ENCODE measurements around the gene TNFRSF1B. TPM values are rescaled to one million over a fixed set of nuclear protein-coding genes. Genes with fewer than 3 reads are reported as not detected.

Gene TNFRSF1B
- 100 to 1,000 TPM; 187 to 193 TPM for total RNA-seq

GRCh38 chr1:12166834-12167492, at the start of gene TNFRSF1B:
TNFRSF1B (plus strand) TSS chr1:12166991; CDS start chr1:12167092, 101 bp downstream.
- Mint-ChIP-seq H3K9me3 (peaks cover 4% of the 10 kb centered on the region), H3K27me3 (no peaks in the 10 kb centered on the region), H3K27ac (peak within 1 kb of the TSS; percentile 100)

GRCh38 chr1:12121212-12122003, 45.4 kb upstream of the TNFRSF1B start:
- peaks cover 4% of the 10 kb centered on the region for H3K9me3 Mint-ChIP-seq

More at GRCh38 chr1:12166834-12167492, at the start of gene TNFRSF1B:
- Mint-ChIP-seq H3K4me1 (peaks cover 63% of the 10 kb centered on the region), H3K4me3 (peak within 1 kb of the TSS; percentile 100), H3K36me3 (peaks cover 40% of the 10 kb centered on the region)
- DNase-seq, result peak; percentile 86

GRCh38 chr1:12123172-12123571, 43.6 kb upstream of the TNFRSF1B start:
- Mint-ChIP-seq H3K4me1 (peaks cover 51% of the 10 kb centered on the region), H3K27ac (no peak overlapping the region), H3K9me3 (peaks cover 4% of the 10 kb centered on the region), H3K4me3 (no peak overlapping the region), H3K36me3 (no peaks in the 10 kb centered on the region), H3K27me3 (peaks cover 4% of the 10 kb centered on the region)
- DNase-seq, result no peak

More at GRCh38 chr1:12121212-12122003, 45.4 kb upstream of the TNFRSF1B start:
- Mint-ChIP-seq H3K4me3 (no peak overlapping the region), H3K4me1 (peaks cover 33% of the 10 kb centered on the region), H3K27me3 (peaks cover 4% of the 10 kb centered on the region), H3K36me3 (no peaks in the 10 kb centered on the region), H3K27ac (no peak overlapping the region)
- DNase-seq, result no peak

GRCh38 chr1:12124693-12125421, 41.9 kb upstream of the TNFRSF1B start:
- peak overlapping the region; percentile 72 for H3K27ac Mint-ChIP-seq
- no peak overlapping the region for H3K4me3 Mint-ChIP-seq
- H3K9me3 Mint-ChIP-seq, result peaks cover 4% of the 10 kb centered on the region
- H3K4me1 Mint-ChIP-seq, result peaks cover 59% of the 10 kb centered on the region
- DNase-seq, result peak; percentile 72
- H3K27me3 Mint-ChIP-seq, result peaks cover 4% of the 10 kb centered on the region
- H3K36me3 Mint-ChIP-seq, result no peaks in the 10 kb centered on the region

GRCh38 chr1:12125422-12126355, 41.1 kb upstream of the TNFRSF1B start:
- no peaks in the 10 kb centered on the region for H3K9me3 Mint-ChIP-seq
- H3K36me3 Mint-ChIP-seq, result no peaks in the 10 kb centered on the region
- no peak overlapping the region for H3K4me3 Mint-ChIP-seq
- H3K27me3 Mint-ChIP-seq, result peaks cover 4% of the 10 kb centered on the region
- peak overlapping the region; percentile 96 for H3K27ac Mint-ChIP-seq
- peaks cover 57% of the 10 kb centered on the region for H3K4me1 Mint-ChIP-seq
- DNase-seq, result no peak

GRCh38 chr1:12126781-12127180, 40.0 kb upstream of the TNFRSF1B start:
- Mint-ChIP-seq H3K4me3 (no peak overlapping the region), H3K27ac (peak overlapping the region; percentile 96), H3K9me3 (no peaks in the 10 kb centered on the region), H3K4me1 (peaks cover 47% of the 10 kb centered on the region), H3K36me3 (no peaks in the 10 kb centered on the region), H3K27me3 (peaks cover 2% of the 10 kb centered on the region)
- DNase-seq, result no peak

- no peaks in the 10 kb centered on the region for H3K36me3 Mint-ChIP-seq
- H3K9me3 Mint-ChIP-seq, result no peaks in the 10 kb centered on the region
- peaks cover 47% of the 10 kb centered on the region for H3K4me1 Mint-ChIP-seq
- peak overlapping the region; percentile 96 for H3K27ac Mint-ChIP-seq
- no peaks in the 10 kb centered on the region for H3K27me3 Mint-ChIP-seq
- peak; percentile 69 for DNase-seq
- peak overlapping the region; percentile 60 for H3K4me3 Mint-ChIP-seq
Measured at GRCh38 chr1:12127206-12127810, 39.5 kb upstream of the TNFRSF1B start.

GRCh38 chr1:12128120-12128519, 38.7 kb upstream of the TNFRSF1B start:
- Mint-ChIP-seq H3K27me3 (no peaks in the 10 kb centered on the region), H3K9me3 (no peaks in the 10 kb centered on the region), H3K36me3 (no peaks in the 10 kb centered on the region), H3K27ac (peak overlapping the region; percentile 96), H3K4me1 (peaks cover 55% of the 10 kb centered on the region), H3K4me3 (peak overlapping the region; percentile 60)
- DNase-seq, result no peak

GRCh38 chr1:12129624-12130023, 37.2 kb upstream of the TNFRSF1B start:
- H3K36me3 Mint-ChIP-seq, result no peaks in the 10 kb centered on the region
- no peaks in the 10 kb centered on the region for H3K27me3 Mint-ChIP-seq
- H3K4me3 Mint-ChIP-seq, result no peak overlapping the region
- DNase-seq, result no peak
- no peaks in the 10 kb centered on the region for H3K9me3 Mint-ChIP-seq
- peaks cover 63% of the 10 kb centered on the region for H3K4me1 Mint-ChIP-seq
- H3K27ac Mint-ChIP-seq, result peak overlapping the region; percentile 30

GRCh38 chr1:12130466-12131130, 36.2 kb upstream of the TNFRSF1B start:
- no peaks in the 10 kb centered on the region for H3K9me3 Mint-ChIP-seq
- no peak overlapping the region for H3K27ac Mint-ChIP-seq
- H3K4me3 Mint-ChIP-seq, result no peak overlapping the region
- H3K27me3 Mint-ChIP-seq, result no peaks in the 10 kb centered on the region
- peaks cover 54% of the 10 kb centered on the region for H3K4me1 Mint-ChIP-seq
- DNase-seq, result no peak
- H3K36me3 Mint-ChIP-seq, result no peaks in the 10 kb centered on the region

- no peaks in the 10 kb centered on the region for H3K9me3 Mint-ChIP-seq
- H3K27me3 Mint-ChIP-seq, result no peaks in the 10 kb centered on the region
- no peaks in the 10 kb centered on the region for H3K36me3 Mint-ChIP-seq
- H3K4me1 Mint-ChIP-seq, result peaks cover 41% of the 10 kb centered on the region
- H3K27ac Mint-ChIP-seq, result peak overlapping the region; percentile 86
- DNase-seq, result no peak
- H3K4me3 Mint-ChIP-seq, result no peak overlapping the region
Measured at GRCh38 chr1:12132078-12132477, 34.7 kb upstream of the TNFRSF1B start.

GRCh38 chr1:12134716-12135115, 32.1 kb upstream of the TNFRSF1B start:
- no peak overlapping the region for H3K27ac Mint-ChIP-seq
- peaks cover 22% of the 10 kb centered on the region for H3K4me1 Mint-ChIP-seq
- no peak for DNase-seq
- H3K36me3 Mint-ChIP-seq, result no peaks in the 10 kb centered on the region
- no peaks in the 10 kb centered on the region for H3K27me3 Mint-ChIP-seq
- H3K9me3 Mint-ChIP-seq, result no peaks in the 10 kb centered on the region
- no peak overlapping the region for H3K4me3 Mint-ChIP-seq

- no peaks in the 10 kb centered on the region for H3K9me3 Mint-ChIP-seq
- no peak for DNase-seq
- H3K27me3 Mint-ChIP-seq, result no peaks in the 10 kb centered on the region
- peaks cover 22% of the 10 kb centered on the region for H3K4me1 Mint-ChIP-seq
- no peak overlapping the region for H3K4me3 Mint-ChIP-seq
- H3K27ac Mint-ChIP-seq, result no peak overlapping the region
- no peaks in the 10 kb centered on the region for H3K36me3 Mint-ChIP-seq
Measured at GRCh38 chr1:12135612-12136011, 31.2 kb upstream of the TNFRSF1B start.

Data from activated naive CD8-positive, alpha-beta T cell treated with anti-CD3 and anti-CD28 coated beads for 36 hours (primary cell).